ENCODE results near the gene PSMD13. TPM values are rescaled to one million over a fixed set of nuclear protein-coding genes. Genes with fewer than 3 reads are reported as not detected.

The PSMD13 gene
- total RNA-seq, 1 experiment from 2014 or later = 92.7 TPM

DNA sequence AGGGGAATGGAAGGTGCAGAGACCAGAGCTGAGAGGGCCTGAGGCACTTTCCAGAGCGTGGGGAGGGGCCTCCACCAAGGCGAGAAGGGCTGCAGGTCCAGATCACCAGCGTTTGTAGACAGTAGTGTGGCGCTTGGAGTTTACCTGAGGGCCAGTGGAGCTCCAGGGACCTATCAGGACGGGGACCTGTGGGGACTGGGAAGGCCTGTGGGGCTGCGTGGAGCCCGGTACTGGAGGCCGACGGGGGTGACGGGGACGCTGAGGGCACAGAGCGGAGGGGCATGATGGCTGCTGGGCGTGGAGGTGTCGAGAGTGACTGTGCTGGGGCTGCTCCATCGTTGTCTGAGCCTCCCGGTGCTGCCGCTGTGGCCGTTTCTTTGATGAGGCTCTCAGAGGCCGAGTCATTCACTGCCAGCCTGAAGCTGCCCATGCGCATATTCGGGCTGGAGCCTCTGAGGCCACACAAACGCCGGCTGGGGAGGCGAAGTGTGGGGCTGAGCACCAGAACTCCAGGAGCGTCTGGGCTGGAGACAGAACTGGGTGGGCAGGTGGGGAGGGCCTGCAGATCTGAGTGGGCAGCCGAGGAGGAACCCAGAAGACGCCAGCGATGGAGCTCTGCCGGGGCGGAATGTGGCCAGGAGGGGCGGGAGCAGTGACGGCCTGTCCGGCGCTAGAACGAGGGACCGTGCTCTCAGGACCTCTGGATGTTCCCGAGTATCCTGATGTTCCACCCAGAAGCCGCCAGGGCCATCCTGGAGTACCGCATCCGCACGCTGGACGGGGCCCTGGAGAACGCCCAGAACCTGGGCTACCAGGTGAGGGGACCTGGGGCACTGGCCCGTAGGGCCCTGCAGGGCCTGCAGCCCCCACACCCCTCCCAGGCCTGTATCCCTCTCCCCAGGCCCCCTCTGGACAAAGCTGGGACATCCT is 54.8 kb downstream of the PSMD13 start:
- DNase-seq = no peak
- H3K4me2 ChIP-seq (ENCODE audit: low read depth, low read length, poor library complexity, severe bottlenecking) = no peak overlapping the region
- no peaks in the 10 kb centered on the region for H3K9me3 ChIP-seq (ENCODE audit: low read length)
- H3K9ac ChIP-seq (ENCODE audit: low read length) = no peak overlapping the region
- H4K20me1 ChIP-seq (ENCODE audit: insufficient read depth, low read depth, low read length) = no peaks in the 10 kb centered on the region
- peaks cover 10% of the 10 kb centered on the region for H3K4me1 ChIP-seq (ENCODE audit: low read length)
- H3K9me2 ChIP-seq (replicated peaks; ENCODE audit: insufficient read depth, low read length) = no peaks in the 10 kb centered on the region
- H3K27me3 ChIP-seq (ENCODE audit: low read length) = no peaks in the 10 kb centered on the region
- no peaks in the 10 kb centered on the region for H3K36me3 ChIP-seq (ENCODE audit: insufficient read depth, low read length)
- H3K27ac ChIP-seq (ENCODE audit: low read length) = no peak overlapping the region
- H2AFZ ChIP-seq (ENCODE audit: low read length) = no peak overlapping the region
- H3K79me2 ChIP-seq (ENCODE audit: low read length) = no peaks in the 10 kb centered on the region
- no peak overlapping the region for H3K4me3 ChIP-seq (ENCODE audit: low read length)

DNA sequence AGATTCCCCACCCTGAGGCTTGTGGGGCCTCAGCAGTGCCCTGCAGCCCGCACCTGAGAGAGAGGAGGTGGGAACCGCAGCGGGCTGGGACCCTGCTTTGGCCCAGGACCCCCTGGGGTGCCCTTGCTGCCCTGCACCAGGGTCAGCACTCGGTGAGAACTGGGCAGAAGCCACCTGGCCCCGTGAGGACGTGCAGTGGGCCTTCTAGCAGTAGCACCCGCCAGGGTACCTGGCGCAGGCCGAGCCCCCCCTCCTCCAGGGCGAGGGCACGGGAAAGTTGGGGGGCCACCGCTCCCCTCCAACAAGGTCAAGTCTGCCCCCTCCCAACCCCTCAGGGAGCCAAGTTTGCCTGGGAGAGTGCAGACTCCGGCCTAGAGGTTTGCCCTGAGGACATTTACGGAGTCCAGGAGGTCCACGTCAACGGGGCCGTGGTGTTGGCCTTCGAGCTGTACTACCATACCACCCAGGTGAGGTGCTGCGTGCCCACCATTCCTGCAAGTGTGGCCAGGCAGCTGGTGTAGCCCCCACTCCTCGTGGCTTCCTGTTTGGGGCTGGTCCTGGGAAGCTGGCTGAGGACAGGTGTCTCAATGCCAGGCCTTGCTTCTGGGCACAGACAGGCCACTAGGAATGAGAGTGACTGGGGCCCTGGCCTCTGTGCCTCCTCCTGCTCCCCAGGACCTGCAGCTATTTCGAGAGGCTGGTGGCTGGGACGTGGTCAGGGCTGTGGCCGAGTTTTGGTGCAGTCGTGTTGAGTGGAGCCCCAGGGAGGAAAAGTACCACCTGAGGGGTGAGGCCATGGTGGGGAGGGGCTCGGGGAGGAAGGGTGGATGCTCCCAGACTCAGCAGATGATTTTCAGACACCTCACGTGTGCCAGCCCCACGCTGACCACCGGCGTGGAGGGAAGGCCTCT is 55.7 kb downstream of the PSMD13 start:
- H3K27me3 ChIP-seq (ENCODE audit: low read length) = no peaks in the 10 kb centered on the region
- no peak overlapping the region for H3K4me3 ChIP-seq (ENCODE audit: low read length)
- no peaks in the 10 kb centered on the region for H3K9me3 ChIP-seq (ENCODE audit: low read length)
- no peak overlapping the region for H3K4me2 ChIP-seq (ENCODE audit: low read depth, low read length, poor library complexity, severe bottlenecking)
- H3K9me2 ChIP-seq (replicated peaks; ENCODE audit: insufficient read depth, low read length) = no peaks in the 10 kb centered on the region
- H3K36me3 ChIP-seq (ENCODE audit: insufficient read depth, low read length) = no peaks in the 10 kb centered on the region
- H3K79me2 ChIP-seq (ENCODE audit: low read length) = no peaks in the 10 kb centered on the region
- no peaks in the 10 kb centered on the region for H4K20me1 ChIP-seq (ENCODE audit: insufficient read depth, low read depth, low read length)
- peaks cover 10% of the 10 kb centered on the region for H3K4me1 ChIP-seq (ENCODE audit: low read length)
- DNase-seq = no peak
- H3K9ac ChIP-seq (ENCODE audit: low read length) = no peak overlapping the region
- no peak overlapping the region for H3K27ac ChIP-seq (ENCODE audit: low read length)
- no peak overlapping the region for H2AFZ ChIP-seq (ENCODE audit: low read length)

DNA sequence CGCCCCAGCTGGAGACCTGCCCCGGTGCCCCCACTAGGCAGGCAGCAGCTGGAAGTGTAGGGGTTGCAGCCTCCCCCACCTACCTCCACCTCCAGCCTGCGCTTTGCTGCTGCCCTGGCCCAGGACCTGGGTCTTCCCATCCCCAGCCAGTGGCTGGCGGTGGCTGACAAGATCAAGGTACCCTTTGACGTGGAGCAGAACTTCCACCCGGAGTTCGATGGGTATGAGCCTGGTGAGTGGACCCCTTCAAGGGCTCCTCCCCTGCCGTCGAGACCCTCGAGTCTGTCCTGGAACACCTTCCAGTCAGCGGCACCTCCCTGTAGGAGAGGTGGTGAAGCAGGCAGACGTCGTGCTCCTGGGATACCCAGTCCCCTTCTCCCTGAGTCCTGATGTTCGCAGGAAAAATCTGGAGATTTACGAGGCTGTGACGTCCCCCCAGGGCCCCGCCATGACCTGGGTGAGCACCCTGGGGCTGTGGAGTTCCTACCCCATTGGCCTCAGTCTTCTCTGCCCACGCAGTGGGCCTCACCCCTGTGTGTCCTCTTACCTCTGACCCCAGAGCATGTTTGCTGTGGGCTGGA is 56.6 kb downstream of the PSMD13 start:
- Histone ChIP-seq H3K27ac (ENCODE audit: low read length) (no peak overlapping the region), H4K20me1 (ENCODE audit: insufficient read depth, low read depth, low read length) (no peaks in the 10 kb centered on the region), H3K9ac (ENCODE audit: low read length) (no peak overlapping the region), H3K4me3 (ENCODE audit: low read length) (no peak overlapping the region), H3K4me2 (ENCODE audit: low read depth, low read length, poor library complexity, severe bottlenecking) (no peak overlapping the region), H3K4me1 (ENCODE audit: low read length) (peaks cover 8% of the 10 kb centered on the region), H3K9me2 (replicated peaks; ENCODE audit: insufficient read depth, low read length) (no peaks in the 10 kb centered on the region), H2AFZ (ENCODE audit: low read length) (no peak overlapping the region), H3K27me3 (ENCODE audit: low read length) (no peaks in the 10 kb centered on the region), H3K36me3 (ENCODE audit: insufficient read depth, low read length) (no peaks in the 10 kb centered on the region), H3K79me2 (ENCODE audit: low read length) (no peaks in the 10 kb centered on the region), H3K9me3 (ENCODE audit: low read length) (no peaks in the 10 kb centered on the region)
- no peak for DNase-seq

DNA sequence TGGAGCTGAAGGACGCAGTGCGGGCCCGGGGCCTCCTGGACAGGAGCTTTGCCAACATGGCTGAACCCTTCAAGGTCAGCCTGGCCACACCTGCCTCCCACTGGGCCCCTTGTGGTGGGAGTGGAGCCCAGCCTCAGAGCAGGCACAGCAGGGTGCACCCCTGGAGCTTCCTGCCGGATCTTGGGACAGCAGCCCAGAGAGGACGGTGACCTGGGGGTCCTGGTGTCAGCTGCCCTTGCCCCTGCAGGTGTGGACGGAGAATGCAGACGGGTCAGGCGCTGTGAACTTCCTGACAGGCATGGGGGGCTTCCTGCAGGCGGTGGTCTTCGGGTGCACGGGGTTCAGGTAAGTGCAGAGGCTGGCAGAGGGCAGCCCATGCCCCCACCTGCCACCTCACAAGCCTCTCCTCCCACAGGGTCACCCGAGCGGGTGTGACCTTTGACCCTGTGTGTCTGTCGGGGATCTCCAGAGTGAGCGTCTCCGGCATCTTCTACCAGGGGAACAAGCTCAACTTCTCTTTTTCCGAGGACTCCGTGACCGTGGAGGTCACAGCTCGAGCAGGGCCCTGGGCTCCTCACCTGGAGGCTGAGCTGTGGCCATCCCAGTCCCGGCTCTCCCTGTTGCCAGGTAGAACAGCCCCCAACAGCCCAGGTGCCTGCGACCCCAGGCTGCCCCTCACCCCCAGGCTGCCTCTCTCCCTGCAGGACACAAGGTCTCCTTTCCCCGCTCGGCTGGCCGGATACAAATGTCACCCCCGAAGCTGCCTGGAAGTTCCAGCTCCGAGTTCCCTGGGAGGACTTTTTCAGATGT is 57.3 kb downstream of the PSMD13 start:
- Histone ChIP-seq H3K9ac (ENCODE audit: low read length) (no peak overlapping the region), H3K9me3 (ENCODE audit: low read length) (no peaks in the 10 kb centered on the region), H3K4me1 (ENCODE audit: low read length) (peaks cover 5% of the 10 kb centered on the region), H3K27ac (ENCODE audit: low read length) (no peak overlapping the region), H3K9me2 (replicated peaks; ENCODE audit: insufficient read depth, low read length) (no peaks in the 10 kb centered on the region), H3K36me3 (ENCODE audit: insufficient read depth, low read length) (no peaks in the 10 kb centered on the region), H3K4me2 (ENCODE audit: low read depth, low read length, poor library complexity, severe bottlenecking) (no peak overlapping the region), H3K27me3 (ENCODE audit: low read length) (no peaks in the 10 kb centered on the region), H2AFZ (ENCODE audit: low read length) (no peak overlapping the region), H4K20me1 (ENCODE audit: insufficient read depth, low read depth, low read length) (no peaks in the 10 kb centered on the region), H3K4me3 (ENCODE audit: low read length) (no peak overlapping the region), H3K79me2 (ENCODE audit: low read length) (no peaks in the 10 kb centered on the region)
- no peak for DNase-seq

DNA sequence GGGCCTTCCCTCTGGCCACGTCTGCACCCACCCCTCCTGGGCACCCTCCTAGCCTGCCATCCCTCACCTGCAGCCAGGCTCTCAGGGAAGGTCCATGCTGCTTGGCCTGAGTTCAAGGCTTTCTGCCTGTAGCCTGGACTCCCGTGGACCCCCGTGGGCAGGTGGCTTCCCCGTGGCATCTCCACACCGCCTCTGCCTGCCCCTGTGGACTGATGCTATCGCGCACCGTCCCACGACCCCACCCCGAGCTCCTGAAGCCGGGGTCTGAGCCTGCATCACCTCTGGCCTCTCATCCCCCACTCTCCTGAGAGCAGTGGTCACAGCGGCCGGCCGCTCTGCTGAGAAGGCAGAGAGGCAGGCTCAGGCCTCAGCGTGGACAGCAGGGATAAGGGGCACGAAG is 58.0 kb downstream of the PSMD13 start:
- Histone ChIP-seq H3K4me2 (ENCODE audit: low read depth, low read length, poor library complexity, severe bottlenecking) (no peak overlapping the region), H3K9ac (ENCODE audit: low read length) (no peak overlapping the region), H2AFZ (ENCODE audit: low read length) (no peak overlapping the region), H3K27me3 (ENCODE audit: low read length) (no peaks in the 10 kb centered on the region), H4K20me1 (ENCODE audit: insufficient read depth, low read depth, low read length) (no peaks in the 10 kb centered on the region), H3K4me1 (ENCODE audit: low read length) (peaks cover 1% of the 10 kb centered on the region), H3K9me2 (replicated peaks; ENCODE audit: insufficient read depth, low read length) (no peaks in the 10 kb centered on the region), H3K4me3 (ENCODE audit: low read length) (no peak overlapping the region), H3K27ac (ENCODE audit: low read length) (no peak overlapping the region), H3K79me2 (ENCODE audit: low read length) (no peaks in the 10 kb centered on the region), H3K36me3 (ENCODE audit: insufficient read depth, low read length) (no peaks in the 10 kb centered on the region), H3K9me3 (ENCODE audit: low read length) (no peaks in the 10 kb centered on the region)
- no peak for DNase-seq

DNA sequence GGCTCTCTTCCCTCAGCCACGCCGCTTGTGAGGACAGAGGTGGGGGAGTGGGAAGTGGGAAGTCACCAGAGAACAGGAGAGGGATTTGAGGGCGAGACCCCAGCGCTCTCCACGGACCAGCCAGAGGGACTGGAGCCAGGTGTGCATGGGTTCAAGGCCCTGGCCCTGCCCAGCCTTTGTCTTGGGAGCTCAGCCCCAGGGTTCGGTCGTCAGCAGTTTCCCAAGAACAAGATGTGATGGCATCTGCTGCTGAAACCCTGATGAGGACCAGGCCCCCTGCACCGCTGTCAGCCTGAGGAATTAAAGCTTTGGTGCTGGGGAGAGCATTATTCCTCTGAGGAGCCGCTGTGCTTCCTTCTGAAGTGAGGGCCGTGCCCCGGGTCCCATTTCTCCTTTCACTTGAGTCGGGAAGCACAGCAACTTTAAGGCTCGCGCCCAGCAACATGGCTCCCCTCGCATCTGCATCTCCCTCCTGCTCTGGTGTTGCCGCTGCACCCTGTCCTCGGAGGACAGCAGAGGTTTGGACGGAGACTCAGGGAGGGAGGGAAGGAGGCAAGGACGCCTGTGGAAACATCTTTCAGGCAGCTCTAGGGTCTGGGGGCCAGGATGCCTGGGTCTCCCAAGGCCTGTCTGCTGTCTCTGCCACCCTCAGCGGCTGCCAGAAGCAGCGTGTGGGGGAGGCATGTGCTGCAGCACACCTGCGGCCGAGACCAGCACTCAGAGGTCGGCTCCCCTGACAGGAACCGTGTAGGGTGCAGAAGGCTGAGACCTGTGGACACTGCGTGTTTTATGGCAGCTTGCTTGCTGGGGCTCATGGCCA is 58.8 kb downstream of the PSMD13 start:
- H3K9ac ChIP-seq (ENCODE audit: low read length) = no peak overlapping the region
- no peaks in the 10 kb centered on the region for H3K79me2 ChIP-seq (ENCODE audit: low read length)
- H3K36me3 ChIP-seq (ENCODE audit: insufficient read depth, low read length) = no peaks in the 10 kb centered on the region
- no peaks in the 10 kb centered on the region for H4K20me1 ChIP-seq (ENCODE audit: insufficient read depth, low read depth, low read length)
- no peak overlapping the region for H3K4me3 ChIP-seq (ENCODE audit: low read length)
- no peak overlapping the region for H2AFZ ChIP-seq (ENCODE audit: low read length)
- no peaks in the 10 kb centered on the region for H3K4me1 ChIP-seq (ENCODE audit: low read length)
- H3K27ac ChIP-seq (ENCODE audit: low read length) = no peak overlapping the region
- no peaks in the 10 kb centered on the region for H3K9me2 ChIP-seq (replicated peaks; ENCODE audit: insufficient read depth, low read length)
- H3K27me3 ChIP-seq (ENCODE audit: low read length) = no peaks in the 10 kb centered on the region
- H3K9me3 ChIP-seq (ENCODE audit: low read length) = no peaks in the 10 kb centered on the region
- no peak for DNase-seq
- no peak overlapping the region for H3K4me2 ChIP-seq (ENCODE audit: low read depth, low read length, poor library complexity, severe bottlenecking)
